A673 (cell line): ENCODE measurements around the gene ELL2.

Source experiments
- EZH2 ChIP-seq: fragments of 200-600 bp; sonication (generic); IDR thresholded peaks from 2 replicates; pipeline ENCODE4 v1.6.1; 2017; ENCODE audit warnings: borderline replicate concordance, low read depth, mild to moderate bottlenecking, mixed read lengths, antibody characterized with exemption, low read length; ENCODE audit not compliant: poor library complexity, severe bottlenecking
- TF ChIP-seq, protein P1 (sequence below): fragments of 300-800, 200-600 bp; sonication (generic); conservative IDR thresholded peaks from 2 replicates; pipeline ENCODE4 v1.5.1; 2017; ENCODE audit warnings: low read depth, mild to moderate bottlenecking, antibody characterized with exemption, low read length, moderate library complexity, mixed read lengths

DNA sequence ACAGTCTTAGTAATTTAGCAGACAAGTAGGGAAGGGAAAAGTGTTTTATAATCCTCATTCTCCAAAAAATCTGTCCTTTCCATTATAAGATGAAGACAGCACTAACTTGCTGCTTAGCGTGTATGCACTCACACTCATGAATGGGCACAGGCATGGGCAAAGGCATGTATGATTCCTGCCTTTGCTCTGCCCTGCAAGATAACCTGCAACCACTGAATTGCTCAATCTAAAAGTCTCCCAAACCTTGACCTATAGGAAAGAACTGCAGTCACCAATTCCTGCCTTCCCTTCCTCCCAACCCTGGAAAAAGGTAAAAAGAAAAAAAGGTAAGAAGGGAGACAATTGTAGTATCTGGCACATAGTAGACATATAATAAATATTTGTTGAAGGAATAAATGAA, 40.8 kb downstream of the ELL2 start:
- no peak for TF ChIP-seq EZH2
- TF ChIP-seq, protein P1, sequence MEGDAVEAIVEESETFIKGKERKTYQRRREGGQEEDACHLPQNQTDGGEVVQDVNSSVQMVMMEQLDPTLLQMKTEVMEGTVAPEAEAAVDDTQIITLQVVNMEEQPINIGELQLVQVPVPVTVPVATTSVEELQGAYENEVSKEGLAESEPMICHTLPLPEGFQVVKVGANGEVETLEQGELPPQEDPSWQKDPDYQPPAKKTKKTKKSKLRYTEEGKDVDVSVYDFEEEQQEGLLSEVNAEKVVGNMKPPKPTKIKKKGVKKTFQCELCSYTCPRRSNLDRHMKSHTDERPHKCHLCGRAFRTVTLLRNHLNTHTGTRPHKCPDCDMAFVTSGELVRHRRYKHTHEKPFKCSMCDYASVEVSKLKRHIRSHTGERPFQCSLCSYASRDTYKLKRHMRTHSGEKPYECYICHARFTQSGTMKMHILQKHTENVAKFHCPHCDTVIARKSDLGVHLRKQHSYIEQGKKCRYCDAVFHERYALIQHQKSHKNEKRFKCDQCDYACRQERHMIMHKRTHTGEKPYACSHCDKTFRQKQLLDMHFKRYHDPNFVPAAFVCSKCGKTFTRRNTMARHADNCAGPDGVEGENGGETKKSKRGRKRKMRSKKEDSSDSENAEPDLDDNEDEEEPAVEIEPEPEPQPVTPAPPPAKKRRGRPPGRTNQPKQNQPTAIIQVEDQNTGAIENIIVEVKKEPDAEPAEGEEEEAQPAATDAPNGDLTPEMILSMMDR, result no peak
